Measurements from ENCODE around the gene ECD. TPM values are rescaled to one million over a fixed set of nuclear protein-coding genes. Genes with fewer than 3 reads are reported as not detected.

ECD gene
- total and polyA plus RNA-seq, 10 of the 15 experiments (the other 5 are each of a cell fraction or from before 2014, with no cell fraction given): 27.3 to 61.6 (median 44.0) TPM

- CTCF ChIA-PET: interaction anchor here (0.6 to 9.6 kb wide), 14 partner anchors 11 to 173 kb away, joined by 3 to 110 read pairs (median 10); partner anchors contain the start of genes DNAJC9 and NUDT13
Measured at GRCh38 chr10:73093922-73094850, 73.6 kb downstream of the ECD start.

More at GRCh38 chr10:73093922-73094850, 73.6 kb downstream of the ECD start:
- no peak for TF ChIP-seq CBX3 (IDR thresholded peaks at IDR 0.05; ENCODE audit: borderline replicate concordance, low read depth)
- TF ChIP-seq POLR2AphosphoS5 (IDR thresholded peaks at IDR 0.05; ENCODE audit: low read length): 0 out of 2 replicates have a peak, but pooled peaks have one; percentile 41
- 0 out of 4 replicates have a peak, but pooled peaks of 1 of the 2 experiments have one; percentile 52 for TF ChIP-seq SRF (IDR thresholded peaks at IDR 0.05; ENCODE audit: low read depth in 2 of 2, low read length in 2 of 2)
- TF ChIP-seq ZBTB40 (IDR thresholded peaks at IDR 0.05; ENCODE audit: borderline replicate concordance): peak; percentile 66
- peak; percentile 1 for TF ChIP-seq MEF2B (IDR thresholded peaks at IDR 0.05; ENCODE audit: partially characterized antibody, poor library complexity, severe bottlenecking)
- no peak for TF ChIP-seq SP1 (IDR thresholded peaks at IDR 0.05; ENCODE audit: low read depth, low read length)
- peak; percentile 3 for TF ChIP-seq E2F8 (IDR thresholded peaks at IDR 0.05; ENCODE audit: low read depth, partially characterized antibody)
- TF ChIP-seq BCLAF1 (IDR thresholded peaks at IDR 0.05): no peak
- 0 out of 2 replicates have a peak, but pooled peaks have one; percentile 12 for TF ChIP-seq IKZF1 (conservative IDR thresholded peaks at IDR 0.05)
- no peak for DNase-seq (ENCODE audit: low read depth, low spot score)
- Histone ChIP-seq H3K27me3 (replicated peaks in 1 of 2; ENCODE audit: control insufficient read depth in 2 of 2, insufficient read depth in 2 of 2, low read length in 1 of 2) (no peaks in the 10 kb centered on the region), H3K4me2 (ENCODE audit: control insufficient read depth, insufficient read depth) (peak overlapping the region; percentile 76), H3K9ac (ENCODE audit: control insufficient read depth, insufficient read depth, low read length) (peak overlapping the region; percentile 91), H4K20me1 (ENCODE audit: control insufficient read depth, insufficient read depth) (no peaks in the 10 kb centered on the region; the same call in 1 of the 2 replicates), H3K79me2 (ENCODE audit: control insufficient read depth, insufficient read depth, low read length) (peaks cover 72% of the 10 kb centered on the region), H3K36me3 (ENCODE audit: control insufficient read depth in 2 of 2, insufficient read depth in 2 of 2, low read length in 1 of 2) (peaks cover 0 to 1% of the 10 kb centered on the region in 2 experiments; a peak in 2 of 4 replicates), H3K27ac (ENCODE audit: control insufficient read depth, insufficient read depth) (peak overlapping the region; percentile 89), H3K4me1 (ENCODE audit: control insufficient read depth, insufficient read depth, low read length) (peaks cover 7% of the 10 kb centered on the region; the same call in 1 of the 2 replicates), H2AFZ (ENCODE audit: control insufficient read depth, low read depth, low read length) (no peak overlapping the region), H3K9me3 (replicated peaks; ENCODE audit: control insufficient read depth, insufficient read depth, low read length) (no peaks in the 10 kb centered on the region), H3K4me3 (peak overlapping the region; percentile 95)
- SMC1A ChIA-PET (ENCODE audit: uncharacterized antibody, unreplicated experiment): interaction anchor here (0.9 to 7.6 kb wide), 17 partner anchors 10 to 76 kb away, joined by 3 to 114 read pairs (median 5); partner anchors contain the start of gene NUDT13
- BruUV-seq (replicated peaks): no TSS peak
- in situ Hi-C loops (cut with MboI) (no loop called here), intact Hi-C loops (cut with micrococcal nuclease; ENCODE audit: unreplicated experiment) (no loop called here)
- POLR2A ChIA-PET: interaction anchor here (0.5 to 7.0 kb wide), 17 partner anchors 7 to 313 kb away, joined by 3 to 49 read pairs (median 9); partner anchors contain the start of genes DNAJC9, ECD, FAM149B1 and NUDT13
- no peak for FAIRE-seq
- RAD21 ChIA-PET (ENCODE audit: unreplicated experiment): interaction anchor here (0.9 to 5.7 kb wide), 14 partner anchors 11 to 730 kb away, joined by 3 to 90 read pairs (median 9); partner anchors contain the start of genes ECD, FAM149B1 and NUDT13
- WGBS (ENCODE audit: insufficient coverage, insufficient replicate concordance, low lambda C conversion rate, missing lambda C conversion rate): 0% methylated on average over 2 of the region's 2 CpGs
- no peak for ATAC-seq
